Stimulated activated CD4-positive, alpha-beta T cell treated with anti-CD3 and anti-CD28 coated beads, TNF-alpha, amount 100 ng/mL, for 1 hour (primary cell): ENCODE results near the gene FBXO33.

ENCODE experiments used
- DNase-seq, 3 donors: peaks; one replicate each; pipeline ENCODE4 v3.0.0-alpha.2; 2020; ENCODE audit warnings: low read depth in 3 of 3, low spot score in 1 of 3

FBXO33 gene

GRCh38 chr14:39432179-39432618, at the start of gene FBXO33:
Gene FBXO33, minus strand, starts transcription at chr14:39432433. Its CDS starts 271 bp downstream, at chr14:39432162.
- peak; percentile 88 to 92 (median 91) for DNase-seq

- no peak for DNase-seq
Observed at GRCh38 chr14:39474416-39474911, 42.2 kb upstream of the FBXO33 start.

- no peak for DNase-seq
Observed at GRCh38 chr14:39472078-39472477, 39.8 kb upstream of the FBXO33 start.

GRCh38 chr14:39469094-39469710, 37.0 kb upstream of the FBXO33 start:
- no peak for DNase-seq

- no peak for DNase-seq
Observed at GRCh38 chr14:39467889-39468524, 35.8 kb upstream of the FBXO33 start.

- no peak for DNase-seq
Observed at GRCh38 chr14:39459795-39460478, 27.7 kb upstream of the FBXO33 start.

- no peak for DNase-seq
Observed at GRCh38 chr14:39456702-39457250, 24.5 kb upstream of the FBXO33 start.

GRCh38 chr14:39454906-39455539, 22.8 kb upstream of the FBXO33 start:
- no peak for DNase-seq

- DNase-seq = no peak
Observed at GRCh38 chr14:39452680-39453079, 20.4 kb upstream of the FBXO33 start.

GRCh38 chr14:39451811-39452210, 19.6 kb upstream of the FBXO33 start:
- no peak for DNase-seq

- no peak for DNase-seq
Observed at GRCh38 chr14:39447175-39447661, 15.0 kb upstream of the FBXO33 start.

- no peak for DNase-seq
Observed at GRCh38 chr14:39446131-39446744, 14.0 kb upstream of the FBXO33 start.

- DNase-seq = no peak
Observed at GRCh38 chr14:39442293-39442692, 10.1 kb upstream of the FBXO33 start.

- no peak for DNase-seq
Observed at GRCh38 chr14:39441805-39442204, 9.6 kb upstream of the FBXO33 start.

- DNase-seq = no peak
Observed at GRCh38 chr14:39440975-39441374, 8.7 kb upstream of the FBXO33 start.

- no peak for DNase-seq
Observed at GRCh38 chr14:39435241-39435640, 3.0 kb upstream of the FBXO33 start.

GRCh38 chr14:39434401-39434800, 2.2 kb upstream of the FBXO33 start:
- no peak for DNase-seq

GRCh38 chr14:39433452-39433813, 1.2 kb upstream of the FBXO33 start:
- no peak for DNase-seq

- peak in 1 of 3 donors; percentile 49 for DNase-seq
Observed at GRCh38 chr14:39432619-39433451, 602 bp upstream of the FBXO33 start.
